Breast epithelium (tissue), 3 donors: ENCODE data around the gene DUSP19.

ENCODE experiments used
- POLR2A ChIP-seq: fragments of 450-650 bp; IDR thresholded peaks from one replicate; pipeline ENCODE4 v1.6.1; 2016; ENCODE audit warnings: antibody characterized with exemption, mild to moderate bottlenecking, moderate library complexity
- TF ChIP-seq, protein P1 (sequence below), 3 donors: fragments of 450-650 bp; IDR thresholded peaks; one replicate each; pipeline ENCODE4 v1.5.1; 2016 to 2017; ENCODE audit warnings: antibody characterized with exemption in 3 of 3, mild to moderate bottlenecking in 3 of 3, moderate library complexity in 3 of 3

DNA sequence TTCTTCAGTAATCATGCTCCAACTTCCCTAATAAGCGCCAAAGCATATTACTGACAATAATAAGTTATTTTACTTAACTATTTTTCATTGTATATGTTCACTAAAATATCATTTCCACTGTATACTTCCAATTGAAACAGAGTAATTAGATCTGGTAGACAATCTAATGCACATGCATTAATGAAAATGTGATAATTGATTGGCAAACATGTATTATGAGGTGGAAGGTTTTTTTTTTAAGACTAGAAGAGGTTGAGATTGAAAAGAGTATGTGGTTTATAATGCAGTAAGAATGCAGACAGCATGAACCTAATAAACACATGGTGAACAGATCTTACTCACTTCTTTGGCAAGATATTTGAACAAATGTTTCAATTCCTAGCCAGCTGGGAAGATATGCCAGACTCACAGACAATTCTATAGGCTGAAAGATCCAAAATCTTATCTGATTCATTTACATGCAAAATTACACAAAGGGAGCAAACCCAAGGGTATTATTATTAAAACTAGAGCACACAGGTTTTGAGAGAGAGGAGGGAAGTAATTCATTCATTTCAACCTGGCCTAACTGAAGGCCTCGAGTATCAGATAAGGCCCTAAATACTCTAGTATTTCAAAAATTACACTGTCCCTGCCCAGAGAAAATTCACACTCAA is 43.1 kb upstream of the DUSP19 start:
- TF ChIP-seq, protein P1, sequence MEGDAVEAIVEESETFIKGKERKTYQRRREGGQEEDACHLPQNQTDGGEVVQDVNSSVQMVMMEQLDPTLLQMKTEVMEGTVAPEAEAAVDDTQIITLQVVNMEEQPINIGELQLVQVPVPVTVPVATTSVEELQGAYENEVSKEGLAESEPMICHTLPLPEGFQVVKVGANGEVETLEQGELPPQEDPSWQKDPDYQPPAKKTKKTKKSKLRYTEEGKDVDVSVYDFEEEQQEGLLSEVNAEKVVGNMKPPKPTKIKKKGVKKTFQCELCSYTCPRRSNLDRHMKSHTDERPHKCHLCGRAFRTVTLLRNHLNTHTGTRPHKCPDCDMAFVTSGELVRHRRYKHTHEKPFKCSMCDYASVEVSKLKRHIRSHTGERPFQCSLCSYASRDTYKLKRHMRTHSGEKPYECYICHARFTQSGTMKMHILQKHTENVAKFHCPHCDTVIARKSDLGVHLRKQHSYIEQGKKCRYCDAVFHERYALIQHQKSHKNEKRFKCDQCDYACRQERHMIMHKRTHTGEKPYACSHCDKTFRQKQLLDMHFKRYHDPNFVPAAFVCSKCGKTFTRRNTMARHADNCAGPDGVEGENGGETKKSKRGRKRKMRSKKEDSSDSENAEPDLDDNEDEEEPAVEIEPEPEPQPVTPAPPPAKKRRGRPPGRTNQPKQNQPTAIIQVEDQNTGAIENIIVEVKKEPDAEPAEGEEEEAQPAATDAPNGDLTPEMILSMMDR (IDR thresholded peaks at IDR 0.05): no peak
- no peak for TF ChIP-seq POLR2A
